ENCODE measurements around the gene LRRTM4. TPM values are rescaled to one million over a fixed set of nuclear protein-coding genes. Genes with fewer than 3 reads are reported as not detected.

LRRTM4 gene
- polyA plus RNA-seq, 1 of the 3 experiments (the other 2 are of a cell fraction) = 0.10 TPM

GRCh38 chr2:77518311-77518710, 3.9 kb downstream of the LRRTM4 start:
- DNase-seq = no peak
- Histone ChIP-seq H3K9me3 (no peaks in the 10 kb centered on the region), H3K36me3 (replicated peaks in 1 of 2; ENCODE audit: control insufficient read depth in 1 of 2, insufficient read depth in 2 of 2, low read length in 1 of 2) (no peaks in the 10 kb centered on the region), H3K4me2 (no peak overlapping the region), H2AFZ (ENCODE audit: low read depth) (no peak overlapping the region), H3F3A (replicated peaks; ENCODE audit: insufficient read depth) (no peaks in the 10 kb centered on the region), H3K4me1 (ENCODE audit: control insufficient read depth in 1 of 2, insufficient read depth in 2 of 2, low read depth in 1 of 2, low read length in 1 of 2) (no peaks in the 10 kb centered on the region; a peak in 2 of 4 replicates), H3K4me3 (ENCODE audit: low read depth in 2 of 2, low read length in 1 of 2) (peak overlapping the region in 1 of 2 experiments; percentile 22; a peak in 1 of 4 replicates), H3K9me2 (no peaks in the 10 kb centered on the region), H3K27ac (ENCODE audit: low read depth in 2 of 2, low read length in 1 of 2) (no peak overlapping the region; a peak in 1 of 4 replicates), H3K79me2 (ENCODE audit: insufficient read depth) (no peaks in the 10 kb centered on the region), H4K20me1 (ENCODE audit: insufficient read depth) (no peaks in the 10 kb centered on the region), H3K27me3 (ENCODE audit: insufficient read depth) (no peaks in the 10 kb centered on the region), H3K9ac (no peak overlapping the region)
- 41% methylated on average over 7 of the region's 7 CpGs for whole genome bisulfite sequencing (ENCODE audit: low lambda C conversion rate)
- CTCF ChIA-PET = no interaction called here
- POLR2A ChIA-PET = no interaction called here
- TF ChIP-seq SIN3A (IDR thresholded peaks at IDR 0.05; ENCODE audit: borderline replicate concordance, low read depth, low read length) (no peak), SMC3 (IDR thresholded peaks at IDR 0.05; ENCODE audit: low read depth, low read length) (no peak)

- TF ChIP-seq RAD21 (IDR thresholded peaks at IDR 0.05; ENCODE audit: low read length) (no peak), MEF2A (IDR thresholded peaks at IDR 0.05; ENCODE audit: borderline replicate concordance, low read depth) (no peak), EP300 (IDR thresholded peaks at IDR 0.05; ENCODE audit: borderline replicate concordance in 1 of 2, low read depth in 1 of 2, low read length in 1 of 2) (no peak), JUND (IDR thresholded peaks at IDR 0.05) (no peak), PBX3 (IDR thresholded peaks at IDR 0.05) (no peak), TAF1 (IDR thresholded peaks at IDR 0.05; ENCODE audit: borderline replicate concordance, low read depth, low read length) (no peak), RCOR1 (IDR thresholded peaks at IDR 0.05; ENCODE audit: low read length) (no peak), ZBTB33 (IDR thresholded peaks at IDR 0.05; ENCODE audit: borderline replicate concordance, low read depth) (no peak), TCF12 (IDR thresholded peaks at IDR 0.05) (no peak), MXI1 (IDR thresholded peaks at IDR 0.05; ENCODE audit: low read depth, low read length) (no peak)
- no peaks in the 10 kb centered on the region for H3K9me2 ChIP-seq
- DNase-seq = no peak
- no peak overlapping the region for H3K4me2 ChIP-seq
- H3K9ac ChIP-seq = no peak overlapping the region
- 45% methylated on average over 4 of the region's 4 CpGs for WGBS (ENCODE audit: low lambda C conversion rate)
- no peak overlapping the region for H2AFZ ChIP-seq (ENCODE audit: low read depth)
- H3K4me3 ChIP-seq (ENCODE audit: low read depth in 2 of 2, low read length in 1 of 2) = no peak overlapping the region
- H3K27ac ChIP-seq (ENCODE audit: low read depth in 2 of 2, low read length in 1 of 2) = no peak overlapping the region
- no peaks in the 10 kb centered on the region for H3K27me3 ChIP-seq (ENCODE audit: insufficient read depth)
- no peaks in the 10 kb centered on the region for H3K9me3 ChIP-seq
- H3K4me1 ChIP-seq (ENCODE audit: control insufficient read depth in 1 of 2, insufficient read depth in 2 of 2, low read depth in 1 of 2, low read length in 1 of 2) = no peaks in the 10 kb centered on the region; a peak in 1 of 4 replicates
- H4K20me1 ChIP-seq (ENCODE audit: insufficient read depth) = no peaks in the 10 kb centered on the region
- CTCF ChIA-PET = interaction anchor here (1.4 kb wide), 1 partner anchor 9 kb away, joined by 3 read pairs; the partner anchor contains the start of gene LRRTM4
- POLR2A ChIA-PET = no interaction called here
- H3K36me3 ChIP-seq (replicated peaks in 1 of 2; ENCODE audit: control insufficient read depth in 1 of 2, insufficient read depth in 2 of 2, low read length in 1 of 2) = no peaks in the 10 kb centered on the region
- no peaks in the 10 kb centered on the region for H3K79me2 ChIP-seq (ENCODE audit: insufficient read depth)
- H3F3A ChIP-seq (replicated peaks; ENCODE audit: insufficient read depth) = no peaks in the 10 kb centered on the region
These were observed 9.0 kb downstream of the LRRTM4 start for GRCh38 chr2:77513191-77513590.

Data from SK-N-SH (cell line).